ENCODE measurements around the gene ATL2. TPM values are rescaled to one million over a fixed set of nuclear protein-coding genes. Genes with fewer than 3 reads are reported as not detected.
"Not testable (repeated sequence)": the region's sequence is repeated elsewhere in the genome, so short reads cannot be mapped to it uniquely, and the experiment has no call there.

The ATL2 gene
- total RNA-seq, 1 experiment from 2014 or later: 148 TPM

DNA sequence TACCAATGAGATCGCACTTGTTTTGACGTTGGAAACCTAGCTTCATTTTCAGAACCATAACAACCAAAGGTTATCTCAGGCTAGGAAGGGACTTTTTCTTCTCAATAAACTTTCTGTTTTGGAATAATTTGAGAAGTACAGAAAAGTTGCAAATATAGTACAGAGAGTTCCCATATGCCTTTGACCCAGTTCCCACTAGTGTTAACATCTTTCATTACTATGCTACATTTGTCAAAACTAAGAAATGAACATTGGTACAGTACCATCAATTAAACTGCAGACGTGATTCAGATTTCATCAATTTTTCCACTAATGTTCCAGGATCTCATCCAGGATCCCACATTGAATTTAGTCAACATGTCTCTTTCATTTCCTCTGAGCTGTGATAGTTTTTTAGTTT, 111.6 kb downstream of the ATL2 start:
- in situ Hi-C loops (cut with HindIII; ENCODE audit: low pct_unique_long_range_greater_than_20kb, low sequenced_read_pairs): no loop called here
- DNase-seq (ENCODE audit: low read depth, low spot score): no peak

DNA sequence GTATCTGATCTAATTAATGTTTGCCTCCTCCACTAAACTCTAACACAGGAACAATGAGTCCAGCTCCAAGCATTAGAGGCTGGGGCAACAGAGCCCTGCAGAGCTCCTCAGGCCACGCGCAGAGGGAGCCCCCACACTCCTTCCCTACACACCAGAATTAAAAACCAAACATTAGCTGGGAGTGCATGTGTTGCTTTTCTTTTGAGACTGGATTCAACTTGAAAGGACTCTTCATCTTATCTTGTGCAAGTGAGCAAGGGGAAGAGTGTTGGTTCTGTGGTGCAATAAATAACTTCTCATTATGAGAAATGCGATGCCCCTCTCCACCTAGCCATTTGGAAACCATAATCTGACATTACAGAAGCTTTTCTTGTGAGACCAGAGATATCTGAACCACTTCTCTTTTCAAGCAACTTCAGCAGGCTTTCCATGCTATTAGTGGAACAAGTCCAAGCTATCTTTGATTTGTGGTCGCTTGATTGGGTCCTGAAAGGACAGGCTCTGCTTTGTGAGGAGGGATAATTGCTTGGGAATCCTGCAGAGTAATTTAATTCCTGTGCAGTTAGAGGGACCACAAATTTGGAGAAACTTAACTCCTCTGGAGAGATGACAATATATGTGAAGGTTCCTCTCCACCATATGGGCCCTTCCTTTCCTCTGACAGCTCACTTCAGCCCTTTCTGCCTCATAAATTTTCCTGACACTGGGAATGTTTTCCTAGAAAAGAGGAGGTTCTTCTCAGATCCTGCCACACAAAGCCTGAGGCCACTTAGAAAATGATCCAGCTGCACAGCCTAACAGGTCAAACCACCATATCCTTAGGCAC, 112.5 kb downstream of the ATL2 start:
- in situ Hi-C loops (cut with HindIII; ENCODE audit: low pct_unique_long_range_greater_than_20kb, low sequenced_read_pairs): no loop called here
- no peak for DNase-seq (ENCODE audit: low read depth, low spot score)

DNA sequence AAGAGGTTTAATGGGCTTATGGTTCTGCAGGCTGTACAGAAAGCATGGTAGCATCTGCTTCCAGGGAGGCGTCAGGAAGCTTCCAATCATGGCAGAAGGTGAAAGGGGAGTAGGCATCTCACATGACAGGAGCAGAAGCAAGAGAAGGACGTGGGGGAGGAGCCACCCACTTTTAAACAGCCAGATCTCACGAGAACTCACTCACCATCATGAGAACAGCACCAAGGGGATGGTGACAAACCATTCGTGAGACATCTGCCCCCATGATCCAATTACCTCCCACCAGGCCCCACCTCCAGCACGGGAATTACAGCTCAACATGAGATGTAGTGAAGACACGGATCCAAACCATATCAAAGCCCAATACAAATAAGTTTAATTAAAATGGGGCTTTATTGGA, 113.8 kb downstream of the ATL2 start:
- in situ Hi-C loops (cut with HindIII; ENCODE audit: low pct_unique_long_range_greater_than_20kb, low sequenced_read_pairs): no loop called here
- DNase-seq (ENCODE audit: low read depth, low spot score): no peak

DNA sequence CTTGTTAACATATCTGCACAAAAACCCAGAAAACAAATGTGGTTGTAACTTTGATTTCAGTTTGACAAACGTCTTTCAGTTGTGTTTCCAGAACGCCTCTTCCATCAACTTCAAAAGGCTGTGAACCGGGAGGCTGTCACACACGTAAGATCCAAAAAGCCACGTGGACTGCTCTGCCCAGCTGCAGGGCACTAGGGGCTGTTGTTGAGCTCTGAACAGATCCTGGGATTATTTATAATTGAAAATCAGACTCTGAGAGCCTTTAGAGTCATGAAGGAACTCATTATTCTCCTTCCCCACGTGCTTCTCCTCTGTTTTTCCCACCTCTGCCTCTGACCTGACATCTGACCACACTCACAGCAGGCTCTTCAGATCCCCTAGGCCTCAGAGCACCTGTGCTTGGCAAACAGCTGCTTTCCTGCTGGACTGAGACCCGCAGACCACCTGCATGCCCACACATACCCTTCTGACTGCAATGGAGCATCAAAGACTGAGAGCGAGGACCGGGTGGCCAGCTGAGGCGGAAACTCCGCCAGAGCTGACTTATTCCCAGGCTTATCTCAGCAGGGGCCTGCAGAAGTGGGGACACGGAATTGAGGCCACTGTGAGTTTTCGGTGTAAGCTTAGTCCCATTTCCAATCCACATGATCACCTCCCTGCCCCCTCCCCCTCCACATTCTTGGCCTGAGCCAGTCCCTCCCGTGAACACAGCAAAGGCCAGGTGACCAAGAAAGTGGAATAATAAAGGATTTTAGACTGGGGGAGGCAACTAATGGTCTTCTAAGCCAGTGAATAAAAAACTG, 114.8 kb downstream of the ATL2 start:
- in situ Hi-C loops (cut with HindIII; ENCODE audit: low pct_unique_long_range_greater_than_20kb, low sequenced_read_pairs): no loop called here

DNA sequence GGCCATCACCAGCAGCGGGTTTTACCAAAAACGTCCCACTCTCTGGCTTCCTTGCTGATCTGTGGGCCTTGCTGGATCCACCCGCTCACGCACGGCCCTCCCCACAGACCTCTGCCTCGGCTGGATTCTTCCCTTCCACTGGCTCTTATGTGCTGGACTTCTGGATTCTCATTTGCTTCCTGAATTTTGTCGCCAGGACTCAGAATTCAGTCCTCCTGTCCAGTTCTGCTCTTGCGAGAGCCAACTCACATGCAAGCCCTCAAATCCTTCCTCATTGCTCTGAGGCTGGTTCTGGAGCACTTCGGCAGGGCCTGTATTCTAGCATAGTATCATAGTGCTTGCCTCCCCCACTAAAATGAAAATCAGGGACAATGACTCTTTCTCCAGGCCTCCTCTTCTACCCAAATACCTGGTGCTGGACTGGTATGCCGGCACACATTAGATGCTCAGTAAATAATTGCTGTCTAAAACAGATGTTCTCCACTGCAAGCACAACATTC, 115.5 kb downstream of the ATL2 start:
- no peak for DNase-seq (ENCODE audit: low read depth, low spot score)
- in situ Hi-C loops (cut with HindIII; ENCODE audit: low pct_unique_long_range_greater_than_20kb, low sequenced_read_pairs): no loop called here

More for the DNA sequence above, 114.8 kb downstream of the ATL2 start:
- peak; percentile 61 for DNase-seq (ENCODE audit: low read depth, low spot score)

- DNase-seq (ENCODE audit: low read depth, low spot score): no peak
- in situ Hi-C loops (cut with HindIII; ENCODE audit: low pct_unique_long_range_greater_than_20kb, low sequenced_read_pairs): no loop called here
These were observed 116.1 kb downstream of the ATL2 start for GRCh38 chr2:38260972-38261371.

GRCh38 chr2:38260469-38260868, 116.6 kb downstream of the ATL2 start:
- no peak for DNase-seq (ENCODE audit: low read depth, low spot score)
- in situ Hi-C loops (cut with HindIII; ENCODE audit: low pct_unique_long_range_greater_than_20kb, low sequenced_read_pairs): no loop called here

GRCh38 chr2:38259311-38259710, 117.8 kb downstream of the ATL2 start:
- in situ Hi-C loops (cut with HindIII; ENCODE audit: low pct_unique_long_range_greater_than_20kb, low sequenced_read_pairs): no loop called here
- DNase-seq (ENCODE audit: low read depth, low spot score): no peak

DNA sequence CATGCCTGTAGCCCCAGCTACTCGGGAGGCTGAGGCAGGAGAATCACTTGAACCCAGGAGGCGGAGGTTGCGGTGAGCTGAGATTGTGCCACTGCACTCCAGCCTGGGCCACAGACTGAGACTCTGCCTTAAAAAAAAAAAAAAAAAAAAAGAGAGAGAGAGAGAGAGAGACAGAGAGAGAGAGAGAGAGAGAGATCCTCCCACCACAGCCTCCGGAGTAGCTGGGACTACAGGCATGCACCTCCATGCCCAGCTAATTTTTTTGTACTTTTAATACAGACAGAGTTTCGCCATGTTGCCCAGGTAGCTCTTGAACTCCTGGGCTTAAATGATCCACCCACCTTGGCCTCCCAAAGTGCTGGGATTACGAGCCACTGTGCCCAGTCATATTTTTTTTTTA, 119.4 kb downstream of the ATL2 start:
- DNase-seq (ENCODE audit: low read depth, low spot score); in situ Hi-C loops (cut with HindIII; ENCODE audit: low pct_unique_long_range_greater_than_20kb, low sequenced_read_pairs): not testable (repeated sequence)

- DNase-seq (ENCODE audit: low read depth, low spot score): no peak
- in situ Hi-C loops (cut with HindIII; ENCODE audit: low pct_unique_long_range_greater_than_20kb, low sequenced_read_pairs): no loop called here
These were observed 120.5 kb downstream of the ATL2 start for GRCh38 chr2:38256610-38257009.

GRCh38 chr2:38255211-38255610, 121.9 kb downstream of the ATL2 start:
- in situ Hi-C loops (cut with HindIII; ENCODE audit: low pct_unique_long_range_greater_than_20kb, low sequenced_read_pairs): no loop called here
- DNase-seq (ENCODE audit: low read depth, low spot score): no peak

- in situ Hi-C loops (cut with HindIII; ENCODE audit: low pct_unique_long_range_greater_than_20kb, low sequenced_read_pairs): no loop called here
- DNase-seq (ENCODE audit: low read depth, low spot score): no peak
These were observed 122.3 kb downstream of the ATL2 start for GRCh38 chr2:38254796-38255195.

DNA sequence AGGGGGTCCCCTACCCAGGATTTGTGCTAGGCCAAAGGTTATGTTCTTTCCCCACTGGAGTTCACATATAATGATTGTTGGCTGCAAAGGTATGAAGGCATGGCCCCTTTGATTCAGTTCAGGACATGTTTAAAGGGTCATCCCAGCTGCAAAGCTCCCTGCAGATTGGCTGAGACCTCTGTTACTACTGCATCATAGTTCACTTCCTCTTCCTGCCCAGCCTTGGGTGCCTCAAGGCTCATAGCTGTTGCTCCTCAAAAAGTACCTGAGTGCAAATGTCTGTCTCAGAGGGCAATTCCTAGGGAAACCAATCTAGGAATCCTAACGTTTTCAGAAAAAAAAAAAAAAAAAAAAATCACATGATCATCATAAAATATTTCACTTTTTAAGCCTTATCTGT, 125.1 kb downstream of the ATL2 start:
- in situ Hi-C loops (cut with HindIII; ENCODE audit: low pct_unique_long_range_greater_than_20kb, low sequenced_read_pairs): no loop called here
- DNase-seq (ENCODE audit: low read depth, low spot score): no peak

DNA sequence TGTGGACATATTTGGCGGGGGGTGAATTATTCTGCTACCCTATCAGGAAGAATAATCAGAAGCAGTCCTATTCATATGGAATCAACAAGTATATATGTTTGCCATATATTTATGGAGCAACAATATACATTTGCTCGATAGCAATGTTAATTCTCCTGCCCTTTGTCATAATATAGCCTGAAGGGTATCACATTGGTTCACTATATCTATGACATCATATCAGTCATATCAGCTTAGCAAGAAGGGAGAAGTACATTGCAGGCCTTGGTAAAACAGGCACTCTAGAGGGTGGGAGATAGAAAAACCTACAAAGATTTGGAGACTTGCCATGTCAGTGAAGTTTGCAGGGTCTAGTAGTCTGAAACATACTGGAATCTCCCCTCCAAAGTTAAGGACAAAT, 128.4 kb downstream of the ATL2 start:
- in situ Hi-C loops (cut with HindIII; ENCODE audit: low pct_unique_long_range_greater_than_20kb, low sequenced_read_pairs): no loop called here
- no peak for DNase-seq (ENCODE audit: low read depth, low spot score)

- DNase-seq (ENCODE audit: low read depth, low spot score): no peak
- in situ Hi-C loops (cut with HindIII; ENCODE audit: low pct_unique_long_range_greater_than_20kb, low sequenced_read_pairs): no loop called here
These were observed 128.8 kb downstream of the ATL2 start for GRCh38 chr2:38248255-38248654.

- no peak for DNase-seq (ENCODE audit: low read depth, low spot score)
- in situ Hi-C loops (cut with HindIII; ENCODE audit: low pct_unique_long_range_greater_than_20kb, low sequenced_read_pairs): no loop called here
These were observed 131.0 kb downstream of the ATL2 start for GRCh38 chr2:38246105-38246504.

- in situ Hi-C loops (cut with HindIII; ENCODE audit: low pct_unique_long_range_greater_than_20kb, low sequenced_read_pairs): no loop called here
- DNase-seq (ENCODE audit: low read depth, low spot score): no peak
These were observed 131.9 kb downstream of the ATL2 start for GRCh38 chr2:38245114-38245641.

DNA sequence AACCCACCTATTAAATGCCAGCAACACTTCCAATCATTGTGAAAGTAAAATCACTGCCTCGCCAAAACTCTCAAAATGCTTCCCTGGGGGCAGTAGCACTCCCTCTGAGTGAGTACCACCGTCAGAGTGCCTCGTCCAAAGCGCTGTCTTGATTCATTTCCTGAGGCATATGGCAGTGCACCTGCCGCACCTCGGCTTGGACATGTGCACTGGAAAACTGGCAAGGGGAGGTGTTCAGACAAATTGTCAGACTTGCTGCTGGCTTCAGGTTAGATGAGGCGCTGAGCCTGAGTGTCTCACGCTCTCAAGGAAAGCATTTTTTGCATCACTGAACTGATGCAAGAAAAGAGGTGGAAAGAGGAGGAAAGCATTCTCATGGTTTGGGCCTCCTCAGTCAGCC, 132.8 kb downstream of the ATL2 start:
- in situ Hi-C loops (cut with HindIII; ENCODE audit: low pct_unique_long_range_greater_than_20kb, low sequenced_read_pairs): no loop called here
- no peak for DNase-seq (ENCODE audit: low read depth, low spot score)

Data from SK-MEL-5 (cell line).